Measurements from ENCODE around the gene POLR3H. TPM values are rescaled to one million over a fixed set of nuclear protein-coding genes. Genes with fewer than 3 reads are reported as not detected.

POLR3H gene
- total and polyA plus RNA-seq, 12 donors: 18.7 to 92.6 (median 45.4) TPM

GRCh38 chr22:41526226-41526829 lies 17.9 kb downstream of the POLR3H start:
- WGBS, 4 donors: 46 to 50% (median 48%) methylated on average over 6 to 12 of the region's 12 CpGs
- peak overlapping the region in 4 of 5 donors; percentile 34 to 94 (median 70) for H3K27ac ChIP-seq
- intact Hi-C loops (cut with DNase I): no loop called here

DNA sequence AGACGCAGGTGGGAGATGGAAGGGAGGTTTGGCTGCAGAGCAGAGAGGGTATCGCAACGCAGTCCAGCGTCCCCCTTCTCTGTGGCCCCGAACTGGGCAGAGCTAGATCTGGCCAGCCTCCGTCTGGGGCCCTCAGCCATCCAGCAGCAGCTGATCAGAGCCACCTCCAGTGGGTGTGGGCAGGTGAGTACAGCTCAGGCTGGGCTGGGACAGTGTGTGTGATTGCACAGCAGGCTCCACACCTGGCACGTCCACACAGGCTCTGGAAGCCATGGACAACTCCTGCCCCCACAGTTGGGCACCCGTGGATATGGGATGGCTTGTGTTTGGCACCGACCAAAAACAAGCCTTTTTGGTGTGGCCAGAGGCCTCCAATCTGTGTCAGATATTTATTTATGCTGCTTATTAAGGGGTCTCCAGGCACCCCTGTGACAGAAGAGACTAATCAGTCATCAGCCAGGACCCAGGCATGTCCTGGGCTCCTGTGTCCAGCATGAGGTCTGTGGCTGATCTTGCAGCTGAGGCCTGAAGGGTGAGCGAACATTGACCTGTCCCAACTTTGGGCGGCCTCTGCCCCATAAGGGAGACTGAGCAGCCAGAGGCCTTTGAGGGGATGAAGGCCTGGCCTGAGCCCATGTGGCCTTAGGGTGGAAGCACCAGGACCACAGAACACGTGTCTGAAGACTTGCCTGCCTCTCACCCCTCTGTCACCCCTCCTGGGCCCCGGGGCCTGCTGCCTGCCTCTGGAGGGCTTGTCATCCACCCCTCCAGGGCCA lies 18.6 kb downstream of the POLR3H start:
- Histone ChIP-seq H3K36me3 (replicated peaks in 1 of 2) (peaks cover 0 to 58% of the 10 kb centered on the region in 2 donors), H3K9me3 (replicated peaks in 1 of 3) (no peaks in the 10 kb centered on the region), H3K27ac (peak overlapping the region in 4 of 5 donors; percentile 34 to 94 (median 90)), H3K27me3 (no peaks in the 10 kb centered on the region), H3K4me1 (replicated peaks in 1 of 2) (peaks cover 16 to 43% of the 10 kb centered on the region in 2 donors), H3K4me3 (no peak overlapping the region)
- intact Hi-C loops (cut with DNase I): no loop called here
- TF ChIP-seq POLR2A (IDR thresholded peaks at IDR 0.05) (no peak), CTCF (IDR thresholded peaks at IDR 0.05) (no peak)
- 76 to 82% (median 78%) methylated on average over 8 to 13 of the region's 13 CpGs for WGBS, 4 donors
- DNase-seq: no peak

More at GRCh38 chr22:41526226-41526829, 17.9 kb downstream of the POLR3H start:
- peaks cover 0 to 65% of the 10 kb centered on the region in 2 donors for H3K36me3 ChIP-seq (replicated peaks in 1 of 2)
- no peaks in the 10 kb centered on the region for H3K9me3 ChIP-seq (replicated peaks in 1 of 3)
- no peak overlapping the region for H3K4me3 ChIP-seq
- H3K27me3 ChIP-seq: no peaks in the 10 kb centered on the region
- no peak for TF ChIP-seq CTCF (IDR thresholded peaks at IDR 0.05)
- TF ChIP-seq POLR2A (IDR thresholded peaks at IDR 0.05): peak in 1 of 2 donors; percentile 8
- H3K4me1 ChIP-seq (replicated peaks in 1 of 2): peaks cover 16 to 43% of the 10 kb centered on the region in 2 donors
- peak in 2 of 7 donors; percentile 45 to 48 for DNase-seq

- Histone ChIP-seq H3K4me3 (no peak overlapping the region), H3K4me1 (replicated peaks in 1 of 2) (peaks cover 16 to 43% of the 10 kb centered on the region in 2 donors), H3K9me3 (replicated peaks in 1 of 3) (no peaks in the 10 kb centered on the region), H3K27ac (peak overlapping the region in 4 of 5 donors; percentile 83 to 94 (median 90)), H3K27me3 (no peaks in the 10 kb centered on the region), H3K36me3 (replicated peaks in 1 of 2) (peaks cover 0 to 56% of the 10 kb centered on the region in 2 donors)
- intact Hi-C loops (cut with DNase I): no loop called here
- peak in 2 of 7 donors; percentile 36 to 48 for DNase-seq
- no peak for TF ChIP-seq CTCF (IDR thresholded peaks at IDR 0.05)
- no peak for TF ChIP-seq POLR2A (IDR thresholded peaks at IDR 0.05)
- 52 to 63% (median 58%) methylated on average over 7 to 17 of the region's 17 CpGs for WGBS, 4 donors
Measured at GRCh38 chr22:41524809-41525449, 19.3 kb downstream of the POLR3H start.

- H3K36me3 ChIP-seq (replicated peaks in 1 of 2): peaks cover 0 to 56% of the 10 kb centered on the region in 2 donors
- no peak overlapping the region for H3K4me3 ChIP-seq
- DNase-seq: peak; percentile 70 to 93 (median 87)
- peak in 1 of 6 experiments; percentile 21 for TF ChIP-seq CTCF (IDR thresholded peaks at IDR 0.05)
- TF ChIP-seq POLR2A (IDR thresholded peaks at IDR 0.05): no peak
- H3K27ac ChIP-seq: peak overlapping the region; percentile 34 to 94 (median 90)
- H3K27me3 ChIP-seq: no peaks in the 10 kb centered on the region
- intact Hi-C loops (cut with DNase I): no loop called here
- peaks cover 16 to 43% of the 10 kb centered on the region in 2 donors for H3K4me1 ChIP-seq (replicated peaks in 1 of 2)
- 28 to 37% (median 33%) methylated on average over 11 to 13 of the region's 13 CpGs for WGBS, 4 donors
- H3K9me3 ChIP-seq (replicated peaks in 1 of 3): no peaks in the 10 kb centered on the region
Measured at GRCh38 chr22:41524251-41524661, 20.0 kb downstream of the POLR3H start.

All from adrenal gland (tissue), 12 donors.